B cell (primary cell): ENCODE data around the gene TRIM61. TPM values are rescaled to one million over a fixed set of nuclear protein-coding genes. Genes with fewer than 3 reads are reported as not detected.
"Not testable (repeated sequence)": the region's sequence is repeated elsewhere in the genome, so short reads cannot be mapped to it uniquely, and the experiment has no call there.

Experiments used
- ATAC-seq: fragments of 200-7000 bp; cut with Tn5 transposase; one replicate; pipeline ENCODE4 v1.10.0; 2021; ENCODE audit warnings: low read depth, mild to moderate bottlenecking, moderate number of reproducible peaks, moderate library complexity
- CTCF ChIA-PET: fragments of 350-600 bp; sonication (Branson Sonifier 250); formaldehyde crosslinking; loops from one replicate; lab custom pipeline; 2021; ENCODE audit warnings: antibody characterized with exemption, inconsistent platforms; lab: Charles Lee
- POLR2A ChIA-PET: fragments of 350-600 bp; sonication (Branson Sonifier 250); formaldehyde crosslinking; loops from one replicate; lab custom pipeline; 2021; ENCODE audit warnings: antibody characterized with exemption; lab: Charles Lee
- DNase-seq: peaks from one replicate; pipeline ENCODE4 v3.0.0; 2013
- H2AFZ ChIP-seq: 2 replicates; pipeline ENCODE4 v1.6.1; 2012; ENCODE audit warnings: mild to moderate bottlenecking, low read depth, low read length; ENCODE audit not compliant: insufficient read depth, poor library complexity, severe bottlenecking
- H3K27ac ChIP-seq, 2 donors: 1 replicate in 1 of 2; 2 replicates in 1 of 2; pipeline ENCODE4 v1.5.1; 2012 to 2013; ENCODE audit warnings: low read length in 2 of 2, mild to moderate bottlenecking in 2 of 2, moderate library complexity in 1 of 2
- H3K27me3 ChIP-seq, 4 experiments: fragments of 200-600 bp in 1 of 4; sonication (generic) in 1 of 4; replicated peaks in 1 of 4; 1 replicate in 2 of 4; 2 replicates in 2 of 4; pipeline versions ENCODE4 v1.6.1 to v1.7.0; 2013 to 2016; ENCODE audit warnings: low read length in 3 of 4, mild to moderate bottlenecking in 2 of 4, mixed read lengths in 1 of 4, moderate library complexity in 1 of 4; ENCODE audit not compliant: insufficient read depth in 4 of 4, control insufficient read depth in 3 of 4; ENCODE audit errors: control extremely low read depth in 1 of 4
- H3K36me3 ChIP-seq, 2 experiments: replicated peaks in 1 of 2; 1 replicate in 1 of 2; 2 replicates in 1 of 2; pipeline versions ENCODE4 v1.6.1 to v1.7.1; 2013; ENCODE audit warnings: low read length in 1 of 2; ENCODE audit not compliant: insufficient read depth in 2 of 2, control insufficient read depth in 1 of 2; ENCODE audit errors: control extremely low read depth in 1 of 2, extremely low read depth in 1 of 2
- H3K4me1 ChIP-seq, 2 donors: fragments of 200-600 bp in 1 of 2; sonication (generic) in 1 of 2; 1 replicate in 1 of 2; 2 replicates in 1 of 2; pipeline versions ENCODE4 v1.5.1 to v1.6.1; 2013 to 2017; ENCODE audit warnings: low read length in 2 of 2; ENCODE audit not compliant: control insufficient read depth in 2 of 2, insufficient read depth in 2 of 2
- H3K4me2 ChIP-seq: replicated peaks from 2 replicates; pipeline ENCODE3; 2012; ENCODE audit warnings: mild to moderate bottlenecking, low read depth, low read length; ENCODE audit not compliant: poor library complexity, severe bottlenecking
- H3K4me3 ChIP-seq, 5 experiments: fragments of 200-600 bp in 1 of 5; sonication (generic) in 1 of 5; 1 replicate in 3 of 5; 2 replicates in 2 of 5; pipeline versions ENCODE4 v1.5.1 to v1.7.0; 2011 to 2016; ENCODE audit warnings: low read length in 4 of 5, mild to moderate bottlenecking in 4 of 5, low read depth in 2 of 5, control low read depth in 1 of 5, moderate library complexity in 1 of 5; ENCODE audit not compliant: insufficient read depth in 1 of 5; ENCODE audit errors: control extremely low read depth in 1 of 5, extremely low read depth in 1 of 5
- H3K79me2 ChIP-seq: fragments of 200-600 bp; sonication (generic); one replicate; pipeline ENCODE4 v1.6.0; 2016; ENCODE audit warnings: low read length; ENCODE audit not compliant: control insufficient read depth, insufficient read depth
- H3K9ac ChIP-seq: fragments of 200-600 bp; sonication (generic); 2 replicates; pipeline ENCODE4 v1.6.1; 2017; ENCODE audit warnings: mild to moderate bottlenecking, low read length, moderate library complexity
- H3K9me3 ChIP-seq, 3 donors: one replicate each; pipeline versions ENCODE4 v1.6.1 to v1.7.1; 2013; ENCODE audit warnings: low read length in 2 of 3; ENCODE audit not compliant: control insufficient read depth in 2 of 3, insufficient read depth in 1 of 3; ENCODE audit errors: control extremely low read depth in 1 of 3
- H4K20me1 ChIP-seq: 2 replicates; pipeline ENCODE4 v1.6.0; 2012; ENCODE audit warnings: mild to moderate bottlenecking, low read length; ENCODE audit not compliant: insufficient read depth, control insufficient read depth, poor library complexity, severe bottlenecking
- H3K27ac Mint-ChIP-seq: one replicate; pipeline ENCODE4 v1.8.0; 2021; ENCODE audit warnings: mixed read lengths
- H3K27me3 Mint-ChIP-seq: one replicate; pipeline ENCODE4 v1.8.0; 2021; ENCODE audit warnings: mixed read lengths
- H3K4me1 Mint-ChIP-seq: one replicate; pipeline ENCODE4 v1.8.0; 2021; ENCODE audit warnings: mixed read lengths
- H3K4me3 Mint-ChIP-seq: one replicate; pipeline ENCODE4 v1.8.0; 2021; ENCODE audit warnings: mixed read lengths
- H3K9me3 Mint-ChIP-seq: one replicate; pipeline ENCODE4 v1.8.0; 2022; ENCODE audit warnings: mixed read lengths; ENCODE audit not compliant: insufficient read depth
- EZH2 ChIP-seq: IDR thresholded peaks from 2 replicates; pipeline ENCODE4 v1.6.1; 2012; ENCODE audit warnings: borderline replicate concordance, low read depth, mild to moderate bottlenecking, moderate library complexity, low read length; ENCODE audit not compliant: insufficient read depth, poor library complexity, severe bottlenecking
- WGBS: methylation state at CpG from one replicate; pipeline ENCODE4 v1.1.5; 2013; ENCODE audit warnings: missing lambda C conversion rate; ENCODE audit not compliant: insufficient coverage; 5-methylcytosine and 5-hydroxymethylcytosine counted together
- intact Hi-C: fragments of 100-400 bp; cut with micrococcal nuclease; formaldehyde crosslinking; loops from one replicate; pipeline ENCODE4 v1.10.0; 2022
- polyA plus RNA-seq: library from polyadenylated mRNA; depleted of rRNA; stranded (reverse); fragments of >200 nt; gene quantifications from 2 replicates; pipeline ENCODE4 v1.2.3, GENCODE V29; 2012
- total RNA-seq, 2 donors: library from RNA; stranded (reverse); fragments of 120-200 nt in 1 of 2; gene quantifications; 1 replicate in 1 of 2; 2 replicates in 1 of 2; pipeline versions ENCODE4 v1.2.3 to v1.2.4, GENCODE V29; 2013 to 2022
- TF ChIP-seq, protein P1 (sequence below): fragments of 200-600 bp; IDR thresholded peaks from one replicate; pipeline ENCODE4 v1.8.0; 2022; ENCODE audit warnings: antibody characterized with exemption, mild to moderate bottlenecking

Gene TRIM61
- total and polyA plus RNA-seq, 2 donors (not counting 1 experiment from before 2014, with no cell fraction given), result 0.16 to 2.2 TPM

- Histone ChIP-seq H3K9ac (no peak overlapping the region), H4K20me1 (no peaks in the 10 kb centered on the region), H3K4me1 (no peaks in the 10 kb centered on the region), H3K4me3 (no peak overlapping the region), H3K4me2 (no peak overlapping the region), H3K79me2 (no peaks in the 10 kb centered on the region), H3K9me3 (peaks cover 0 to 8% (median 0%) of the 10 kb centered on the region in 3 donors), H3K27me3 (no peaks in the 10 kb centered on the region), H3K27ac (no peak overlapping the region), H2AFZ (no peak overlapping the region), H3K36me3 (no peaks in the 10 kb centered on the region)
- no peak overlapping the region for H3K4me3 Mint-ChIP-seq
- intact Hi-C loops, result no loop called here
- WGBS, result 88% methylated on average over 3 of the region's 5 CpGs
- ChIA-PET CTCF (no interaction called here), POLR2A (no interaction called here)
- H3K4me1 Mint-ChIP-seq, result no peaks in the 10 kb centered on the region
- peaks cover 16% of the 10 kb centered on the region for H3K27me3 Mint-ChIP-seq
- DNase-seq (no peak), ATAC-seq (no peak)
- H3K27ac Mint-ChIP-seq, result no peak overlapping the region
- no peak for TF ChIP-seq EZH2
- TF ChIP-seq, protein P1, sequence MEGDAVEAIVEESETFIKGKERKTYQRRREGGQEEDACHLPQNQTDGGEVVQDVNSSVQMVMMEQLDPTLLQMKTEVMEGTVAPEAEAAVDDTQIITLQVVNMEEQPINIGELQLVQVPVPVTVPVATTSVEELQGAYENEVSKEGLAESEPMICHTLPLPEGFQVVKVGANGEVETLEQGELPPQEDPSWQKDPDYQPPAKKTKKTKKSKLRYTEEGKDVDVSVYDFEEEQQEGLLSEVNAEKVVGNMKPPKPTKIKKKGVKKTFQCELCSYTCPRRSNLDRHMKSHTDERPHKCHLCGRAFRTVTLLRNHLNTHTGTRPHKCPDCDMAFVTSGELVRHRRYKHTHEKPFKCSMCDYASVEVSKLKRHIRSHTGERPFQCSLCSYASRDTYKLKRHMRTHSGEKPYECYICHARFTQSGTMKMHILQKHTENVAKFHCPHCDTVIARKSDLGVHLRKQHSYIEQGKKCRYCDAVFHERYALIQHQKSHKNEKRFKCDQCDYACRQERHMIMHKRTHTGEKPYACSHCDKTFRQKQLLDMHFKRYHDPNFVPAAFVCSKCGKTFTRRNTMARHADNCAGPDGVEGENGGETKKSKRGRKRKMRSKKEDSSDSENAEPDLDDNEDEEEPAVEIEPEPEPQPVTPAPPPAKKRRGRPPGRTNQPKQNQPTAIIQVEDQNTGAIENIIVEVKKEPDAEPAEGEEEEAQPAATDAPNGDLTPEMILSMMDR, result no peak
- H3K9me3 Mint-ChIP-seq, result no peaks in the 10 kb centered on the region
Measured at GRCh38 chr4:164931551-164932324, 45.7 kb downstream of the TRIM61 start.

DNA sequence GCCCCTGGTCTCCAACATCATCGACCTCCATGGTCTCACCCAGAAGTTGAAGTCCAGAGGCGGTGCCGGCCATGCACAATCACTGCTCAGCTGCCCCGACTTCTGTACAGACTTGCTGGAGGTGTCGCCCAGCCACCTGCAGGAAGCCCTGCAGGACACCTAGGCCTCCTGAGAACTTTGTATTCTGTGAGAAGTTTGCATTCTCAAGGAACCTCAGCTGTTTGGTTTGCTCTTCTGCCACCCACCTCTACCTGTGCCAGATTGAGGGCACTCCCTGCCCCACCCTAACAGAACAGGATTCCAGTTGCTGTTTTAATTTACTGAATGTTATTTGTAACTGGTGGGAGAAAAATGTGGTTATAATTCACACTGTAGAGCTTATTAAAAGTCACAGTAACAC is 46.8 kb downstream of the TRIM61 start:
- intact Hi-C loops, result no loop called here
- CTCF ChIA-PET, result no interaction called here
- Histone ChIP-seq H3K79me2 (no peaks in the 10 kb centered on the region), H4K20me1 (no peaks in the 10 kb centered on the region), H3K27ac (no peak overlapping the region), H3K36me3 (no peaks in the 10 kb centered on the region), H3K9me3 (peaks cover 0 to 8% (median 0%) of the 10 kb centered on the region in 3 donors), H3K9ac (no peak overlapping the region), H3K27me3 (no peaks in the 10 kb centered on the region), H3K4me1 (no peaks in the 10 kb centered on the region), H2AFZ (no peak overlapping the region), H3K4me3 (no peak overlapping the region), H3K4me2 (no peak overlapping the region)
- DNase-seq, result no peak
- Mint-ChIP-seq H3K4me3 (no peak overlapping the region), H3K9me3 (no peaks in the 10 kb centered on the region), H3K27me3 (peaks cover 19% of the 10 kb centered on the region), H3K4me1 (no peaks in the 10 kb centered on the region), H3K27ac (no peak overlapping the region)
- TF ChIP-seq EZH2, result no peak
- TF ChIP-seq, protein P1, result no peak
- no peak for ATAC-seq
- POLR2A ChIA-PET, result no interaction called here
- 95% methylated on average over 5 of the region's 5 CpGs for WGBS

DNA sequence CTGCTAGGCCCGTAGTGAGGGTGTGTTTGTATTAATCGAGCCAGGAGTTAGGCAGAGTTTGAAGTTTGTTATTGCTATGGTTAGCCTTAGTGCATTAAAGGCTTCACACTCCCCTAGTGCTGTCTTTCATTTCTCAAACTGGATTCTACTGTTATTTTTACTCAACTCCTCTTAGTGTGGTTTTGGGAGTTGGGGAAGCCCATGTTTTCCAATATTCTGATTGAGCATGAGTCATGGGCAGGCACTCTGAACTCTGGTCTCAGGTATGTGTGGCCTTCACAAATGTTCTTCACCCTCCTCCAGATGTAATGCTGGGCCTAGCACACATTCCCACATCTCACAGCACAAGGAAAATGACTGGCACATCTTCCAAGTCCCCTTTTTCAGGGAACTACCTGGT is 50.4 kb downstream of the TRIM61 start:
- WGBS, result no CpG with 5 or more reads among the region's 2 CpGs
- CTCF ChIA-PET, H3K27ac Mint-ChIP-seq, H3K4me2 ChIP-seq, DNase-seq, H3K4me3 ChIP-seq, H3K27me3 ChIP-seq, H3K27me3 Mint-ChIP-seq, H4K20me1 ChIP-seq, ATAC-seq, intact Hi-C loops, H3K9me3 Mint-ChIP-seq, H3K27ac ChIP-seq, H2AFZ ChIP-seq, H3K4me1 Mint-ChIP-seq, H3K4me1 ChIP-seq, H3K36me3 ChIP-seq, H3K4me3 Mint-ChIP-seq, H3K9ac ChIP-seq, POLR2A ChIA-PET, H3K79me2 ChIP-seq: not testable (repeated sequence)
- H3K9me3 ChIP-seq, result peaks cover 0 to 11% (median 0%) of the 10 kb centered on the region in 3 donors
